Ishikawa (cell line): ENCODE measurements around the gene CUZD1.

ENCODE experiments used
- CEBPB ChIP-seq: IDR thresholded peaks from 2 replicates; pipeline ENCODE4 v1.6.1; 2012
- CREB1 ChIP-seq: IDR thresholded peaks from 2 replicates; pipeline ENCODE4 v1.6.1; 2012; ENCODE audit warnings: low read depth
- EGR1 ChIP-seq: IDR thresholded peaks from 2 replicates; pipeline ENCODE4 v1.6.1; 2012
- EP300 ChIP-seq: IDR thresholded peaks from 2 replicates; pipeline ENCODE4 v1.6.1; 2012; ENCODE audit warnings: borderline replicate concordance
- FOXM1 ChIP-seq: IDR thresholded peaks from 2 replicates; pipeline ENCODE4 v1.6.1; 2012; ENCODE audit warnings: low read depth, borderline replicate concordance
- MAX ChIP-seq: IDR thresholded peaks from 2 replicates; pipeline ENCODE4 v1.6.1; 2012
- NFIC ChIP-seq: IDR thresholded peaks from 2 replicates; pipeline ENCODE4 v1.6.1; 2012
- RAD21 ChIP-seq: IDR thresholded peaks from 2 replicates; pipeline ENCODE4 v1.6.1; 2012; ENCODE audit warnings: low read depth
- REST ChIP-seq: IDR thresholded peaks from 2 replicates; pipeline ENCODE4 v1.6.1; 2012; ENCODE audit warnings: low read depth, mild to moderate bottlenecking
- TAF1 ChIP-seq: IDR thresholded peaks from 2 replicates; pipeline ENCODE4 v1.6.1; 2012; ENCODE audit warnings: low read depth, mild to moderate bottlenecking
- TCF12 ChIP-seq: IDR thresholded peaks from 2 replicates; pipeline ENCODE4 v1.6.1; 2012; ENCODE audit warnings: low read depth
- TEAD4 ChIP-seq: IDR thresholded peaks from 2 replicates; pipeline ENCODE4 v1.6.1; 2012
- USF1 ChIP-seq: IDR thresholded peaks from 2 replicates; pipeline ENCODE4 v1.6.1; 2012
- YY1 ChIP-seq: IDR thresholded peaks from 2 replicates; pipeline ENCODE4 v1.6.1; 2012; ENCODE audit warnings: low read depth
- ZBTB7A ChIP-seq: IDR thresholded peaks from 2 replicates; pipeline ENCODE4 v1.6.1; 2012; ENCODE audit warnings: low read depth

The CUZD1 gene

GRCh38 chr10:122847782-122848604, 2.3 kb upstream of the CUZD1 start:
- no peak for TF ChIP-seq TEAD4

- TF ChIP-seq CREB1, result no peak
These were observed 1.5 kb downstream of the CUZD1 start for GRCh38 chr10:122844146-122844545.

GRCh38 chr10:122841569-122841968, 4.1 kb downstream of the CUZD1 start:
- no peak for TF ChIP-seq TCF12
- no peak for TF ChIP-seq MAX
- no peak for TF ChIP-seq USF1
- no peak for TF ChIP-seq EGR1
- TF ChIP-seq ZBTB7A, result no peak
- TF ChIP-seq NFIC, result no peak
- TF ChIP-seq CEBPB, result no peak

- TF ChIP-seq USF1 (no peak), CEBPB (no peak), TAF1 (no peak), TEAD4 (no peak)
These were observed 6.2 kb downstream of the CUZD1 start for GRCh38 chr10:122839505-122839904.

GRCh38 chr10:122838880-122839279, 6.8 kb downstream of the CUZD1 start:
- no peak for TF ChIP-seq TAF1
- no peak for TF ChIP-seq CREB1

- TF ChIP-seq USF1, result no peak
- TF ChIP-seq YY1, result no peak
- TF ChIP-seq TCF12, result no peak
- no peak for TF ChIP-seq TAF1
- TF ChIP-seq FOXM1, result no peak
- TF ChIP-seq REST, result no peak
- TF ChIP-seq CEBPB, result no peak
- TF ChIP-seq RAD21, result no peak
- TF ChIP-seq ZBTB7A, result no peak
- no peak for TF ChIP-seq CREB1
- TF ChIP-seq MAX, result no peak
- TF ChIP-seq TEAD4, result no peak
- no peak for TF ChIP-seq EGR1
- TF ChIP-seq EP300, result no peak
- TF ChIP-seq NFIC, result no peak
These were observed 9.7 kb downstream of the CUZD1 start for GRCh38 chr10:122835908-122836307.

GRCh38 chr10:122830965-122831353, 14.7 kb downstream of the CUZD1 start:
- TF ChIP-seq CEBPB, result no peak
- no peak for TF ChIP-seq TEAD4
- TF ChIP-seq TAF1, result no peak
- TF ChIP-seq NFIC, result no peak
- TF ChIP-seq ZBTB7A, result no peak
- TF ChIP-seq EP300, result no peak
- TF ChIP-seq TCF12, result no peak
- TF ChIP-seq YY1, result no peak
- TF ChIP-seq FOXM1, result no peak

GRCh38 chr10:122830273-122830964, 15.2 kb downstream of the CUZD1 start:
- TF ChIP-seq RAD21 (no peak), TAF1 (no peak), TCF12 (no peak), EGR1 (no peak), CEBPB (no peak), CREB1 (no peak), MAX (no peak), TEAD4 (no peak), ZBTB7A (no peak), REST (no peak), YY1 (no peak), NFIC (no peak), USF1 (no peak), EP300 (no peak), FOXM1 (no peak)
